ENCODE measurements around the gene ATP5MG.
"Not testable (repeated sequence)": the region's sequence is repeated elsewhere in the genome, so short reads cannot be mapped to it uniquely, and the experiment has no call there.

The ATP5MG gene

GRCh38 chr11:118401151-118401879, at the start of gene ATP5MG:
Gene ATP5MG (plus strand): TSS chr11:118401606. CDS start chr11:118401666, 60 bp downstream.
- DNase-seq, result peak; percentile 91

- DNase-seq, result peak; percentile 73
These were observed 48.2 kb upstream of the ATP5MG start for GRCh38 chr11:118353084-118353710.

- DNase-seq, result no peak
These were observed 43.3 kb upstream of the ATP5MG start for GRCh38 chr11:118358071-118358470.

GRCh38 chr11:118359295-118359958, 42.0 kb upstream of the ATP5MG start, which contains the start of gene UBE4A:
Gene UBE4A (plus strand): TSS chr11:118359600. CDS start chr11:118365081, 5,481 bp downstream.
- peak; percentile 98 for DNase-seq

GRCh38 chr11:118364956-118365615, 36.3 kb upstream of the ATP5MG start:
- no peak for DNase-seq

- DNase-seq, result no peak
These were observed 35.1 kb upstream of the ATP5MG start for GRCh38 chr11:118366287-118366686.

GRCh38 chr11:118370774-118371173, 30.6 kb upstream of the ATP5MG start:
- no peak for DNase-seq

GRCh38 chr11:118373263-118373662, 28.1 kb upstream of the ATP5MG start:
- no peak for DNase-seq

GRCh38 chr11:118373871-118374270, 27.5 kb upstream of the ATP5MG start:
- no peak for DNase-seq

GRCh38 chr11:118374729-118375128, 26.7 kb upstream of the ATP5MG start:
- DNase-seq, result no peak

- no peak for DNase-seq
These were observed 25.4 kb upstream of the ATP5MG start for GRCh38 chr11:118375978-118376377.

GRCh38 chr11:118379497-118379896, 21.9 kb upstream of the ATP5MG start:
- DNase-seq, result no peak

GRCh38 chr11:118380571-118380970, 20.8 kb upstream of the ATP5MG start:
- no peak for DNase-seq

GRCh38 chr11:118382954-118383353, 18.5 kb upstream of the ATP5MG start:
- DNase-seq, result no peak

GRCh38 chr11:118383657-118384056, 17.7 kb upstream of the ATP5MG start:
- no peak for DNase-seq

- peak; percentile 39 for DNase-seq
These were observed 5.3 kb upstream of the ATP5MG start for GRCh38 chr11:118396097-118396501.

- no peak for DNase-seq
These were observed 4.0 kb upstream of the ATP5MG start for GRCh38 chr11:118397448-118397847.

- peak; percentile 88 for DNase-seq
These were observed 2.4 kb upstream of the ATP5MG start for GRCh38 chr11:118398791-118399559.

GRCh38 chr11:118401880-118402590, 629 bp downstream of the ATP5MG start:
- DNase-seq, result no peak

- not testable (repeated sequence) for DNase-seq
These were observed 1.2 kb downstream of the ATP5MG start for GRCh38 chr11:118402594-118402993.

- no peak for DNase-seq
These were observed 5.3 kb downstream of the ATP5MG start for GRCh38 chr11:118406599-118407166.

Measured in CD4-positive, alpha-beta T cell treated with Interleukin-4 for 4 hours (primary cell).